Omental fat pad (tissue), 4 donors: ENCODE data around the gene ESYT2. TPM values are rescaled to one million over a fixed set of nuclear protein-coding genes. Genes with fewer than 3 reads are reported as not detected.

Source experiments
- ATAC-seq: fragments of 150-250 bp; one replicate; pipeline ENCODE4 v1.9.1; 2016; ENCODE audit warnings: mild to moderate bottlenecking, moderate library complexity; ENCODE audit not compliant: low FRiP score
- DNase-seq: peaks from one replicate; pipeline ENCODE4 v3.0.0-alpha.2; 2019; ENCODE audit warnings: low spot score
- CTCF ChIP-seq, 3 donors: fragments of 450-650 bp; IDR thresholded peaks; one replicate each; pipeline ENCODE4 v1.5.1; 2016 to 2017; ENCODE audit warnings: antibody characterized with exemption in 3 of 3, mild to moderate bottlenecking in 3 of 3, moderate library complexity in 2 of 3
- total RNA-seq, 4 donors: library from RNA; depleted of rRNA; stranded (reverse); fragments of >200 nt; gene quantifications; one replicate each; pipeline ENCODE4 v1.1.0, GENCODE V29; 2016

ESYT2 gene
- total RNA-seq, 4 donors from 2014 or later: 81.9 to 151 (median 112) TPM

DNA sequence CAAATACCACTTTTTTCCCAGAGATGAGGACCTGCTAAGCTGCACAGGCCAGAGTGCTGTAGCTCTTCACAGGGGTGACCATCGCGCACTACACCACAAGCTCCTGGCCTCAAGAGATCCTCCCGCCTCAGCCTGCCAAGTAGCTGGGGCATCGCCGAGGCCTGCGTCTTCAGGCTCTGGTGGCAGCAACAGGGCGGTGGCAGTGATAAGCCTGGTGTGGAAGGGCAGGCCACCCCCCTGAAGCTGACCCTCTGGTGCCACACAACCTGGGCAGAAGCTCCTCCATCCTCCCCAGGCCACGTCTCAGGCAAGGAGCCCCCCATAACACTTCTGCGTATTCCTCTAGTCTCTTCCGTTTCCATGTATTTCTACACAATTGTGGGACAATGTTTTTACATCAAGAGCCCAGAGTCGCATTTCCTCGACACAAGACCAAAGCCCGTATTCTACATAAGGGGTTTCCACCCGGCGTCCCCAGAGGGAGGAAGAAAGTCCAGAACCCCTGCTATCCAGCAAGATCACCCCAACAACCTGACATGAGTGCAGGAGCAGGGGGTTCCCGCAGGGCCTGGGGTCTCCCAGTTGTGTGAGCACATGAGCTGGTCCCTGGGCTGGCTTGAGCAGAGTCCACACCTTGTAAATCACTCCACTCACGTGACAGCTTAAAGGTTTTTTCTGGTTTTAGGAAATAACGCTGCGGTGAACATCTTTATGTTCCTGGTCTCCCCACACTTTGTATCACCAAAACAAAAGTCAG is 87.1 kb downstream of the ESYT2 start:
- DNase-seq: no peak
- ATAC-seq: no peak

GRCh38 chr7:158741294-158741666 is 88.0 kb downstream of the ESYT2 start:
- DNase-seq (no peak), ATAC-seq (no peak)
- no peak for TF ChIP-seq CTCF (IDR thresholded peaks at IDR 0.05)

More for the DNA sequence above, 87.1 kb downstream of the ESYT2 start:
- no peak for TF ChIP-seq CTCF (IDR thresholded peaks at IDR 0.05)

- ATAC-seq (no peak), DNase-seq (no peak)
- TF ChIP-seq CTCF (IDR thresholded peaks at IDR 0.05): no peak
Observed at GRCh38 chr7:158740657-158741293, 88.5 kb downstream of the ESYT2 start.

DNA sequence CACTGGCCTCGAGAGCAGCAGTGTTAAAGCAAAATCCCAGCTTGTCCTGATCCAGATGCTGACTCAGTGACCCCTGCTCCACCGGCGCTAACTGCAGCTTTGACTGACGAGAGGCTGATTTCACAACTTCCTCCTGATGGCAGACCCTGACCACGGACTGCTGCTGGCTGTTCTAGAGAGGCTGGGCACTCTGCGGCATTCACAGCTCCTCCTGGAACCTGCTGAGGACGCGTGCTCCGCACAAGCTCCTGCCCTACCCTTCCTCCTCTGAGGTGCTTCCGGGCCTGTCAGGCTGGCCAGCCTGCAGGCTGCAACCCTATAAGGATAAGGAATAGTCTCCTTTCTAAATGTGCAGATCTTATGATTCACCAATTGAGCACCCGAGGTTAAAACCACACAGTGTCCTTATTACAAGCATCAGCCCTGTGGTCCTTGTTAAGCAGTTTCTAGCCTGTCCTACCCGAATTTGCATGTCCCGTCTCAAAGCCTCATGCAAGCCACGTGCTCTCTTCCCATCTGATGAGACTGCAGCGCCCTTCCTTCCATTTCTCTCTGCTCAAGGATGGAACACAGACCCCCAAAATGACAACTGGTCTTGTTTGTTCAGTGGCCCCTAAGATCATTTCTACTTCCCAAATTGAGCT is 89.2 kb downstream of the ESYT2 start:
- TF ChIP-seq CTCF (IDR thresholded peaks at IDR 0.05): no peak
- DNase-seq: no peak
- no peak for ATAC-seq

GRCh38 chr7:158738841-158739240 is 90.5 kb downstream of the ESYT2 start:
- DNase-seq: no peak
- TF ChIP-seq CTCF (IDR thresholded peaks at IDR 0.05): no peak
- ATAC-seq: no peak

DNA sequence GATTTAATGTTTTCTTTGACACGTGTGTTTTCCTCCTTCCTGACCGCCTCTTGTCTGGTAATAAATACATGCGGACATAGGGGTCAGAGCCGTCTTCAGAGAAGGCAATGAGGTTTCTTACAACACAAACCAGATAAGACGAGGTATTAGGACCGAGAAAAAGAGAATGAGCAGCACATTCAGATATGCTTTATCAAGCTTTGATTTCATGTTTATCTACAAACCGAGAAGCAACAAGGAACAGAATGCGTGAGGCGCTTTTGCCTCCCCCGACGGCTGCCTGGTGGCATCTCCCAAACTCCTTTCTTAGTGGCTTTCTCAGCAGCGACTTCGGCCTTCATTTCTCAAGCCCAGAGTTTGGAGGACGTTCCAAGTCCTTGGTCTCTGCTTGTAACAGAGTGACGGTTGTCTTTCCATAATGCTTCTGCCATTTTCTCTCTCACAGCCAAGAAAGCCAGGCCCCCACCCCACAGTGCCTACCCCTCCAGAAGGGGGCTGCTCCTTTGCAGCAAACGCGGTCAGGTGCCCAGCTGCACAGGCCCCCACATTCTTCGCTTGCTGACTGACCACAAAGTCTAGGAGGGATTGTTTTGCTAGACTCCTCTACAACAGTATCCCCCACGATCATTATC is 92.1 kb downstream of the ESYT2 start:
- no peak for TF ChIP-seq CTCF (IDR thresholded peaks at IDR 0.05)
- DNase-seq: no peak
- ATAC-seq: no peak
